Measurements from ENCODE around the gene KRTAP4-9. TPM values are rescaled to one million over a fixed set of nuclear protein-coding genes. Genes with fewer than 3 reads are reported as not detected.
"Not testable (repeated sequence)": the region's sequence is repeated elsewhere in the genome, so short reads cannot be mapped to it uniquely, and the experiment has no call there.

The KRTAP4-9 gene
- total RNA-seq, 4 donors from 2014 or later: not detected

- no peak for DNase-seq (ENCODE audit: low spot score in 2 of 2)
- Histone ChIP-seq H3K27me3 (no peaks in the 10 kb centered on the region), H3K36me3 (no peaks in the 10 kb centered on the region), H3K9me3 (no peaks in the 10 kb centered on the region), H3K27ac (no peak overlapping the region), H3K4me1 (no peaks in the 10 kb centered on the region), H3K4me3 (no peak overlapping the region)
- whole genome bisulfite sequencing, 2 donors: 88 to 97% methylated on average over 5 of the region's 5 CpGs
- no peak for TF ChIP-seq POLR2A (IDR thresholded peaks at IDR 0.05)
- no peak for TF ChIP-seq CTCF (IDR thresholded peaks at IDR 0.05)
- no peak for TF ChIP-seq EP300 (IDR thresholded peaks at IDR 0.05)
Measured at GRCh38 chr17:41071606-41072360, 33.4 kb upstream of the KRTAP4-9 start.

- DNase-seq (ENCODE audit: low spot score in 2 of 2): no peak
- TF ChIP-seq POLR2A (IDR thresholded peaks at IDR 0.05): no peak
- no peak for TF ChIP-seq CTCF (IDR thresholded peaks at IDR 0.05)
- no peak for TF ChIP-seq EP300 (IDR thresholded peaks at IDR 0.05)
- Histone ChIP-seq H3K27me3 (no peaks in the 10 kb centered on the region), H3K4me1 (no peaks in the 10 kb centered on the region), H3K27ac (no peak overlapping the region), H3K4me3 (no peak overlapping the region), H3K36me3 (no peaks in the 10 kb centered on the region), H3K9me3 (no peaks in the 10 kb centered on the region)
- WGBS, 2 donors: 88 to 92% methylated on average over 2 of the region's 2 CpGs
Measured at GRCh38 chr17:41073676-41074075, 31.5 kb upstream of the KRTAP4-9 start.

GRCh38 chr17:41076788-41077187, 28.4 kb upstream of the KRTAP4-9 start:
- no peak for DNase-seq (ENCODE audit: low spot score in 2 of 2)
- Histone ChIP-seq H3K9me3 (no peaks in the 10 kb centered on the region), H3K27ac (no peak overlapping the region), H3K4me1 (no peaks in the 10 kb centered on the region), H3K4me3 (no peak overlapping the region), H3K36me3 (no peaks in the 10 kb centered on the region), H3K27me3 (no peaks in the 10 kb centered on the region)
- TF ChIP-seq EP300 (IDR thresholded peaks at IDR 0.05) (no peak), POLR2A (IDR thresholded peaks at IDR 0.05) (no peak), CTCF (IDR thresholded peaks at IDR 0.05) (no peak)

- Histone ChIP-seq H3K36me3 (no peaks in the 10 kb centered on the region), H3K27me3 (no peaks in the 10 kb centered on the region), H3K4me1 (no peaks in the 10 kb centered on the region), H3K9me3 (no peaks in the 10 kb centered on the region), H3K27ac (no peak overlapping the region), H3K4me3 (no peak overlapping the region)
- 47 to 52% methylated on average over 4 of the region's 4 CpGs for WGBS, 2 donors
- no peak for DNase-seq (ENCODE audit: low spot score in 2 of 2)
- TF ChIP-seq EP300 (IDR thresholded peaks at IDR 0.05) (no peak), POLR2A (IDR thresholded peaks at IDR 0.05) (no peak), CTCF (IDR thresholded peaks at IDR 0.05) (no peak)
Measured at GRCh38 chr17:41082626-41083025, 22.6 kb upstream of the KRTAP4-9 start.

- H3K27ac ChIP-seq; H3K27me3 ChIP-seq; H3K4me3 ChIP-seq; DNase-seq (ENCODE audit: low spot score in 2 of 2); H3K9me3 ChIP-seq; H3K4me1 ChIP-seq; H3K36me3 ChIP-seq: not testable (repeated sequence)
- 72 to 75% methylated on average over 2 of the region's 2 CpGs for WGBS, 2 donors
Measured at GRCh38 chr17:41083427-41083826, 21.8 kb upstream of the KRTAP4-9 start.

- WGBS, 2 donors: 70 to 82% methylated on average over 5 to 9 of the region's 14 CpGs
- not testable (repeated sequence) for DNase-seq (ENCODE audit: low spot score in 2 of 2)
Measured at GRCh38 chr17:41084100-41084856, 20.9 kb upstream of the KRTAP4-9 start, which contains the start of gene KRTAP4-7. Gene KRTAP4-7 (plus strand): TSS chr17:41084150. CDS start chr17:41084207, 57 bp downstream.

GRCh38 chr17:41088760-41089352, 16.3 kb upstream of the KRTAP4-9 start:
- H3K36me3 ChIP-seq; H3K9me3 ChIP-seq; H3K27ac ChIP-seq; H3K4me1 ChIP-seq; H3K27me3 ChIP-seq; DNase-seq (ENCODE audit: low spot score in 2 of 2); H3K4me3 ChIP-seq: not testable (repeated sequence)
- 60 to 78% methylated on average over 4 of the region's 4 CpGs for WGBS, 2 donors

More at GRCh38 chr17:41084100-41084856, 20.9 kb upstream of the KRTAP4-9 start, which contains the start of gene KRTAP4-7:
- H3K9me3 ChIP-seq, H3K36me3 ChIP-seq, H3K4me1 ChIP-seq, H3K27me3 ChIP-seq, H3K4me3 ChIP-seq, H3K27ac ChIP-seq: not testable (repeated sequence)
